Gastrocnemius medialis (tissue), 4 donors: ENCODE measurements around the gene CCM2.

Source experiments
- POLR2A ChIP-seq, 2 donors: fragments of 450-650 bp; IDR thresholded peaks; one replicate each; pipeline ENCODE4 v1.6.1; 2017; ENCODE audit warnings: antibody characterized with exemption in 2 of 2, mild to moderate bottlenecking in 2 of 2, moderate library complexity in 2 of 2
- TF ChIP-seq, protein P1 (sequence below), 5 experiments: fragments of 450-650 bp in 3 of 5; fragments of 200-600 bp in 2 of 5; sonication (generic) in 2 of 5; IDR thresholded peaks in 4 of 5; conservative IDR thresholded peaks in 1 of 5; 1 replicate in 4 of 5; 2 replicates in 1 of 5; pipeline ENCODE4 v1.5.1; 2016 to 2019; ENCODE audit warnings: antibody characterized with exemption in 5 of 5, mild to moderate bottlenecking in 3 of 5, moderate library complexity in 3 of 5

- TF ChIP-seq, protein P1, sequence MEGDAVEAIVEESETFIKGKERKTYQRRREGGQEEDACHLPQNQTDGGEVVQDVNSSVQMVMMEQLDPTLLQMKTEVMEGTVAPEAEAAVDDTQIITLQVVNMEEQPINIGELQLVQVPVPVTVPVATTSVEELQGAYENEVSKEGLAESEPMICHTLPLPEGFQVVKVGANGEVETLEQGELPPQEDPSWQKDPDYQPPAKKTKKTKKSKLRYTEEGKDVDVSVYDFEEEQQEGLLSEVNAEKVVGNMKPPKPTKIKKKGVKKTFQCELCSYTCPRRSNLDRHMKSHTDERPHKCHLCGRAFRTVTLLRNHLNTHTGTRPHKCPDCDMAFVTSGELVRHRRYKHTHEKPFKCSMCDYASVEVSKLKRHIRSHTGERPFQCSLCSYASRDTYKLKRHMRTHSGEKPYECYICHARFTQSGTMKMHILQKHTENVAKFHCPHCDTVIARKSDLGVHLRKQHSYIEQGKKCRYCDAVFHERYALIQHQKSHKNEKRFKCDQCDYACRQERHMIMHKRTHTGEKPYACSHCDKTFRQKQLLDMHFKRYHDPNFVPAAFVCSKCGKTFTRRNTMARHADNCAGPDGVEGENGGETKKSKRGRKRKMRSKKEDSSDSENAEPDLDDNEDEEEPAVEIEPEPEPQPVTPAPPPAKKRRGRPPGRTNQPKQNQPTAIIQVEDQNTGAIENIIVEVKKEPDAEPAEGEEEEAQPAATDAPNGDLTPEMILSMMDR (IDR thresholded peaks at IDR 0.05 in 4 of 5, conservative IDR thresholded peaks at IDR 0.05 in 1 of 5), result no peak
- no peak for TF ChIP-seq POLR2A (IDR thresholded peaks at IDR 0.05)
Measured at GRCh38 chr7:45118889-45119331, 118.9 kb downstream of the CCM2 start.
